Measurements from ENCODE around the gene TBC1D14. TPM values are rescaled to one million over a fixed set of nuclear protein-coding genes. Genes with fewer than 3 reads are reported as not detected.

Gene TBC1D14
- polyA plus RNA-seq, 1 of the 3 experiments (the other 2 are of a cell fraction): 39.5 TPM

DNA sequence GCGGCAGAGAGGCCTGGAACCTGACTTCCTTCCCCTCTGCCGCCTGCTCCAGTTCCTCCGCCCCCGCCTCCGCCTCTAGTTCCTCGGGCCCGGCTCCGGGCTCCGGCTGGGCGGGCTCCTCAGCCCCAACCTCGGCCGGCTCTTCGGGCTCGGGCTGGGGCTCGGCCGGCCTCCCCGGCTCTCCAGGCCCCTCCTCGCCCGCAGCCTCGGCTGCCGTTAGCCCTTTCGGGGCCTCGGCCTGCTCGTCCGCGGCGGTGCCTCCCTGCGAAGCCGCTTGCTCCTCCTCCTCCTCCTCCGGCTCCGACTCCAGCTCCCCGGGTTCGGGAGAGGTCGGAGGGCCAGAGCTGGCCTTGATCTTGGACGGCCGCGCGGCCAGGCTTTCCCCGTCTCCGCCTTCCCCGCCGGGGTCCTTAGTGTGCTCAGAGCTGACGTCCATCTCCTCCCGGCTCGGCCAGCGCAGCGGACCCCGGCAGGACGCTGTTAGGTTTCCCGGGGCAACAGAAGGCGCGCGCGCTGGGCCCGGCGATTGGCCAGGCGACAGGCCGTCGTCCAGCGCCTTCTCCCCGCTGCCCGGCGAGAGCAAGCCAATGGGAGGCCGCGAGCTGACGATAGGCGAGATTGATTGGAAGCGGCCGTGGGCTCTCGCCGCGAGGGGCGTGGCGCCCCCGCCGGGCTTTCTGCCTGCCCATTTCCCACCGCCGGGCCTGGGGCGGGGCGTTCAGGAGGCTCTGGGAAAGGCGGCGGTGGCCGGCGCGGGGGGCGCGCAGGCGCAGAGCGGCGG, 133.1 kb downstream of the TBC1D14 start (continued):
- peak; percentile 88 for TF ChIP-seq RFX5 (IDR thresholded peaks at IDR 0.05; ENCODE audit: low read length)
- no peak for TF ChIP-seq FOXJ3 (CRISPR knock-in tag; IDR thresholded peaks at IDR 0.05)
- TF ChIP-seq CHD2 (IDR thresholded peaks at IDR 0.05; ENCODE audit: low read length, partially characterized antibody): peak; percentile 46
- 0 out of 4 replicates have a peak, but pooled peaks of 1 of the 2 experiments have one; percentile 11 for TF ChIP-seq EP300 (IDR thresholded peaks at IDR 0.05; ENCODE audit: borderline replicate concordance in 1 of 2, low read depth in 1 of 2, low read length in 1 of 2)
- TF ChIP-seq, protein P1, sequence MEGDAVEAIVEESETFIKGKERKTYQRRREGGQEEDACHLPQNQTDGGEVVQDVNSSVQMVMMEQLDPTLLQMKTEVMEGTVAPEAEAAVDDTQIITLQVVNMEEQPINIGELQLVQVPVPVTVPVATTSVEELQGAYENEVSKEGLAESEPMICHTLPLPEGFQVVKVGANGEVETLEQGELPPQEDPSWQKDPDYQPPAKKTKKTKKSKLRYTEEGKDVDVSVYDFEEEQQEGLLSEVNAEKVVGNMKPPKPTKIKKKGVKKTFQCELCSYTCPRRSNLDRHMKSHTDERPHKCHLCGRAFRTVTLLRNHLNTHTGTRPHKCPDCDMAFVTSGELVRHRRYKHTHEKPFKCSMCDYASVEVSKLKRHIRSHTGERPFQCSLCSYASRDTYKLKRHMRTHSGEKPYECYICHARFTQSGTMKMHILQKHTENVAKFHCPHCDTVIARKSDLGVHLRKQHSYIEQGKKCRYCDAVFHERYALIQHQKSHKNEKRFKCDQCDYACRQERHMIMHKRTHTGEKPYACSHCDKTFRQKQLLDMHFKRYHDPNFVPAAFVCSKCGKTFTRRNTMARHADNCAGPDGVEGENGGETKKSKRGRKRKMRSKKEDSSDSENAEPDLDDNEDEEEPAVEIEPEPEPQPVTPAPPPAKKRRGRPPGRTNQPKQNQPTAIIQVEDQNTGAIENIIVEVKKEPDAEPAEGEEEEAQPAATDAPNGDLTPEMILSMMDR (IDR thresholded peaks at IDR 0.05): peak; percentile 22
- TF ChIP-seq, protein P2, sequence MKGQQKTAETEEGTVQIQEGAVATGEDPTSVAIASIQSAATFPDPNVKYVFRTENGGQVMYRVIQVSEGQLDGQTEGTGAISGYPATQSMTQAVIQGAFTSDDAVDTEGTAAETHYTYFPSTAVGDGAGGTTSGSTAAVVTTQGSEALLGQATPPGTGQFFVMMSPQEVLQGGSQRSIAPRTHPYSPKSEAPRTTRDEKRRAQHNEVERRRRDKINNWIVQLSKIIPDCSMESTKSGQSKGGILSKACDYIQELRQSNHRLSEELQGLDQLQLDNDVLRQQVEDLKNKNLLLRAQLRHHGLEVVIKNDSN (IDR thresholded peaks at IDR 0.05; ENCODE audit: borderline replicate concordance, low read depth): no peak
- TF ChIP-seq, protein P3, sequence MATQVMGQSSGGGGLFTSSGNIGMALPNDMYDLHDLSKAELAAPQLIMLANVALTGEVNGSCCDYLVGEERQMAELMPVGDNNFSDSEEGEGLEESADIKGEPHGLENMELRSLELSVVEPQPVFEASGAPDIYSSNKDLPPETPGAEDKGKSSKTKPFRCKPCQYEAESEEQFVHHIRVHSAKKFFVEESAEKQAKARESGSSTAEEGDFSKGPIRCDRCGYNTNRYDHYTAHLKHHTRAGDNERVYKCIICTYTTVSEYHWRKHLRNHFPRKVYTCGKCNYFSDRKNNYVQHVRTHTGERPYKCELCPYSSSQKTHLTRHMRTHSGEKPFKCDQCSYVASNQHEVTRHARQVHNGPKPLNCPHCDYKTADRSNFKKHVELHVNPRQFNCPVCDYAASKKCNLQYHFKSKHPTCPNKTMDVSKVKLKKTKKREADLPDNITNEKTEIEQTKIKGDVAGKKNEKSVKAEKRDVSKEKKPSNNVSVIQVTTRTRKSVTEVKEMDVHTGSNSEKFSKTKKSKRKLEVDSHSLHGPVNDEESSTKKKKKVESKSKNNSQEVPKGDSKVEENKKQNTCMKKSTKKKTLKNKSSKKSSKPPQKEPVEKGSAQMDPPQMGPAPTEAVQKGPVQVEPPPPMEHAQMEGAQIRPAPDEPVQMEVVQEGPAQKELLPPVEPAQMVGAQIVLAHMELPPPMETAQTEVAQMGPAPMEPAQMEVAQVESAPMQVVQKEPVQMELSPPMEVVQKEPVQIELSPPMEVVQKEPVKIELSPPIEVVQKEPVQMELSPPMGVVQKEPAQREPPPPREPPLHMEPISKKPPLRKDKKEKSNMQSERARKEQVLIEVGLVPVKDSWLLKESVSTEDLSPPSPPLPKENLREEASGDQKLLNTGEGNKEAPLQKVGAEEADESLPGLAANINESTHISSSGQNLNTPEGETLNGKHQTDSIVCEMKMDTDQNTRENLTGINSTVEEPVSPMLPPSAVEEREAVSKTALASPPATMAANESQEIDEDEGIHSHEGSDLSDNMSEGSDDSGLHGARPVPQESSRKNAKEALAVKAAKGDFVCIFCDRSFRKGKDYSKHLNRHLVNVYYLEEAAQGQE (IDR thresholded peaks at IDR 0.05; ENCODE audit: low read depth, low read length): no peak
- TF ChIP-seq RAD21 (IDR thresholded peaks at IDR 0.05; ENCODE audit: low read length): no peak
- TF ChIP-seq, protein P4, sequence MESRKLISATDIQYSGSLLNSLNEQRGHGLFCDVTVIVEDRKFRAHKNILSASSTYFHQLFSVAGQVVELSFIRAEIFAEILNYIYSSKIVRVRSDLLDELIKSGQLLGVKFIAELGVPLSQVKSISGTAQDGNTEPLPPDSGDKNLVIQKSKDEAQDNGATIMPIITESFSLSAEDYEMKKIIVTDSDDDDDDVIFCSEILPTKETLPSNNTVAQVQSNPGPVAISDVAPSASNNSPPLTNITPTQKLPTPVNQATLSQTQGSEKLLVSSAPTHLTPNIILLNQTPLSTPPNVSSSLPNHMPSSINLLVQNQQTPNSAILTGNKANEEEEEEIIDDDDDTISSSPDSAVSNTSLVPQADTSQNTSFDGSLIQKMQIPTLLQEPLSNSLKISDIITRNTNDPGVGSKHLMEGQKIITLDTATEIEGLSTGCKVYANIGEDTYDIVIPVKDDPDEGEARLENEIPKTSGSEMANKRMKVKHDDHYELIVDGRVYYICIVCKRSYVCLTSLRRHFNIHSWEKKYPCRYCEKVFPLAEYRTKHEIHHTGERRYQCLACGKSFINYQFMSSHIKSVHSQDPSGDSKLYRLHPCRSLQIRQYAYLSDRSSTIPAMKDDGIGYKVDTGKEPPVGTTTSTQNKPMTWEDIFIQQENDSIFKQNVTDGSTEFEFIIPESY (IDR thresholded peaks at IDR 0.05; ENCODE audit: borderline replicate concordance, low read depth): no peak
